ENCODE results near the gene SMU1. TPM values are rescaled to one million over a fixed set of nuclear protein-coding genes. Genes with fewer than 3 reads are reported as not detected.

The SMU1 gene
- total and polyA plus RNA-seq, 2 of the 13 experiments (the other 11 are each of a cell fraction or from before 2014, with no cell fraction given), result 12.9 to 36.6 TPM

DNA sequence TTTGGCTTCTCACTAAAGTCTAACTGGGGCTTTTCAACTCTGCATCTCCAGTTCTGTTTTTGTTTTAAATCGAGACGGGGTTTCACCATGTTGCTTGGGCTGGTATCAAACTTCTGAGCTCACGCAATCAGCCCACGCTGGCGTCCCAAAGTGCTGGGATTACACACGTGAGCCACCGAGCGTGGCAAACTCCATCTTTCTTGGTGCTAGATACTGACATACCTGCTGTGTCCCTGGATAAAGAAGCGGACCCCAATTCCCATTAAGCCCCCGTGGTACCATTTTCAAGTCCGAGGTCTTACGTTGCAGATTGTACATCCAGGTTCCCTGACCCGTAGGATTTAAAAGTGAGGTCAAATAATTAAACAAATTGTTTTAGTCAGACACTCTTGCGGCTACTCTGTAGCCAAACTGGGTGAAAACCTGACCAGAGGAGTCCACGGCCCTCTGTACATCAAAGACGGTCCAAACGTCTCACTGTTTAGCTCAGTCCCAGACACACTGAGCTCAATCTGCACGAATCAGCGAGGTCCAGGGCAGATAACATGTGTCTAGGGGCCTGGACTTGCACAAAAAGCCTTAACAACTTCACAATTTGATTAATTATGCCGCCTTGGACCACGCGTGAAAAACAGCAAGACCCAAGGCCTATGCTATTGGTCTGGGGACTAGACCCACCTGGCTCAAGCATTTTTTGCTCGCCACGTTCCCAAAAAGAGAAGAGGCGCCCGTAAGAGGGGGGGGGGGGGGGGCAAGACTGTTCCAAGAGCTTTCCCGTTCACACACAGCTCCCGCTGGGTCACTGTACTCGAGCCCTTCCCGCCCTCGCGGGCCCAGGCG, 52.1 kb downstream of the SMU1 start (continued):
- TF ChIP-seq, protein P1, sequence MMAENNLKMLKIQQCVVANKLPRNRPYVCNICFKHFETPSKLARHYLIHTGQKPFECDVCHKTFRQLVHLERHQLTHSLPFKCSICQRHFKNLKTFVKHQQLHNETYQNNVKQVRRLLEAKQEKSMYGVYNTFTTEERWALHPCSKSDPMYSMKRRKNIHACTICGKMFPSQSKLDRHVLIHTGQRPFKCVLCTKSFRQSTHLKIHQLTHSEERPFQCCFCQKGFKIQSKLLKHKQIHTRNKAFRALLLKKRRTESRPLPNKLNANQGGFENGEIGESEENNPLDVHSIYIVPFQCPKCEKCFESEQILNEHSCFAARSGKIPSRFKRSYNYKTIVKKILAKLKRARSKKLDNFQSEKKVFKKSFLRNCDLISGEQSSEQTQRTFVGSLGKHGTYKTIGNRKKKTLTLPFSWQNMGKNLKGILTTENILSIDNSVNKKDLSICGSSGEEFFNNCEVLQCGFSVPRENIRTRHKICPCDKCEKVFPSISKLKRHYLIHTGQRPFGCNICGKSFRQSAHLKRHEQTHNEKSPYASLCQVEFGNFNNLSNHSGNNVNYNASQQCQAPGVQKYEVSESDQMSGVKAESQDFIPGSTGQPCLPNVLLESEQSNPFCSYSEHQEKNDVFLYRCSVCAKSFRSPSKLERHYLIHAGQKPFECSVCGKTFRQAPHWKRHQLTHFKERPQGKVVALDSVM (CRISPR knock-in tag; IDR thresholded peaks at IDR 0.05), result 0 out of 2 replicates have a peak, but pooled peaks have one; percentile 15

DNA sequence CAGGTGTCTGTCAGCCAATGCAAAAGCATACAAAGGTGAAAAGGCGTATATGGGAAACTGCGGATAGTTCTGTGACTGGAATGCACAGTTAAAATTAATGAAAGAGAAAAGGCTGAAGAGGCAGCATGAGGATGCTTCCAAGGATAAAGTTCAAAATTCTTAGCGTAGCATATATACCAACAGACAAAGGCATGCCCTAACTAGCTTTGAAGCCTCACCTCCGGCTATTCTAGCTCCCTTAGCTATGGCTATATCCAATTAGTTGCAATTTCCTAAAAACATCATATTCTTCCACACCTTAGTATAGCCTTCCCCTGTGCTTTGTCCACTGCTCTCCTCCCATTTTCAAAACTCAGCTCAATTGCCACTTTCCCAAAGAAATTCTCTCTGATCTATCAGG, 52.8 kb downstream of the SMU1 start:
- POLR2A ChIA-PET, result interaction anchor here (1.6 to 3.3 kb wide), 2 partner anchors 10 to 473 kb away, joined by 9 to 38 read pairs; no protein-coding TSS in a partner anchor
- in situ Hi-C loops (cut with HindIII; ENCODE audit: extremely low pct_ligation_motif_present, low pct_unique_long_range_greater_than_20kb), result no loop called here
- H3K36me3 ChIP-seq (replicated peaks in 1 of 2; ENCODE audit: control insufficient read depth in 1 of 2, insufficient read depth in 2 of 2, low read length in 2 of 2), result peaks cover 5 to 14% of the 10 kb centered on the region in 2 experiments; a peak in 3 of 5 replicates
- ATAC-seq (no peak), FAIRE-seq (no peak), DNase-seq (ENCODE audit: low spot score) (no peak)
- intact Hi-C loops (cut with micrococcal nuclease; ENCODE audit: unreplicated experiment), result loop anchor here (2.0 kb wide), 1 partner anchor 23 kb away; the partner anchor contains the start of gene APTX
- H3K4me3 ChIP-seq (replicated peaks in 1 of 3; ENCODE audit: insufficient read depth in 1 of 3, low read depth in 2 of 3, low read length in 3 of 3), result peak overlapping the region; percentile 98 to 100 (median 100); a peak in 5 of 6 replicates
- 0 out of 2 replicates have a peak, but pooled peaks have one; percentile 40 for TF ChIP-seq RBFOX2 (IDR thresholded peaks at IDR 0.05; ENCODE audit: low read depth, low read length)
- no peak for TF ChIP-seq MEIS1 (CRISPR knock-in tag; IDR thresholded peaks at IDR 0.05; ENCODE audit: borderline replicate concordance)
- TF ChIP-seq, protein P2, sequence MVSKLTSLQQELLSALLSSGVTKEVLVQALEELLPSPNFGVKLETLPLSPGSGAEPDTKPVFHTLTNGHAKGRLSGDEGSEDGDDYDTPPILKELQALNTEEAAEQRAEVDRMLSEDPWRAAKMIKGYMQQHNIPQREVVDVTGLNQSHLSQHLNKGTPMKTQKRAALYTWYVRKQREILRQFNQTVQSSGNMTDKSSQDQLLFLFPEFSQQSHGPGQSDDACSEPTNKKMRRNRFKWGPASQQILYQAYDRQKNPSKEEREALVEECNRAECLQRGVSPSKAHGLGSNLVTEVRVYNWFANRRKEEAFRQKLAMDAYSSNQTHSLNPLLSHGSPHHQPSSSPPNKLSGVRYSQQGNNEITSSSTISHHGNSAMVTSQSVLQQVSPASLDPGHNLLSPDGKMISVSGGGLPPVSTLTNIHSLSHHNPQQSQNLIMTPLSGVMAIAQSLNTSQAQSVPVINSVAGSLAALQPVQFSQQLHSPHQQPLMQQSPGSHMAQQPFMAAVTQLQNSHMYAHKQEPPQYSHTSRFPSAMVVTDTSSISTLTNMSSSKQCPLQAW (CRISPR knock-in tag; IDR thresholded peaks at IDR 0.05), result no peak
- H2AFZ ChIP-seq (ENCODE audit: low read length), result no peak overlapping the region
- peak overlapping the region; percentile 96 for H3K27ac ChIP-seq (ENCODE audit: extremely low read length, insufficient read depth, low read length)
- WGBS (ENCODE audit: low lambda C conversion rate), result 87% methylated on average over 4 of the region's 4 CpGs
- H3K4me2 ChIP-seq (ENCODE audit: low read depth, low read length), result peak overlapping the region; percentile 92
- H3K79me2 ChIP-seq (ENCODE audit: insufficient read depth, low read length), result peaks cover 67% of the 10 kb centered on the region
- BruUV-seq (replicated peaks), result TSS peak; percentile 61
- H3K9ac ChIP-seq (ENCODE audit: insufficient read depth, low read depth, low read length), result peak overlapping the region; percentile 100
- H4K20me1 ChIP-seq (ENCODE audit: insufficient read depth, low read length), result peaks cover 29% of the 10 kb centered on the region
- H3K27me3 ChIP-seq (ENCODE audit: control insufficient read depth in 1 of 2, insufficient read depth in 2 of 2, low read length in 2 of 2), result no peaks in the 10 kb centered on the region; a peak in 2 of 5 replicates
- peaks cover 49% of the 10 kb centered on the region for H3K4me1 ChIP-seq (ENCODE audit: insufficient read depth, low read length)
- CTCF ChIA-PET (ENCODE audit: low intra/inter-chr PET ratio, low total read pairs), result no interaction called here
- H3K9me3 ChIP-seq (ENCODE audit: low read length), result no peaks in the 10 kb centered on the region
